Astrocyte (in vitro differentiated cells and primary cell): Measurements from ENCODE around the gene CACNA1H. TPM values are rescaled to one million over a fixed set of nuclear protein-coding genes. Genes with fewer than 3 reads are reported as not detected.

Experiments used
- DNase-seq: peaks from one replicate; pipeline ENCODE4 v3.0.0-alpha.2; 2010; ENCODE audit warnings: low read depth
- FAIRE-seq: peaks from 2 replicates; lab custom pipeline; 2011; peaks lifted over from hg19 to GRCh38; lab: Jason Lieb, UNC
- H2AFZ ChIP-seq: 2 replicates; pipeline ENCODE4 v1.6.0; 2012; ENCODE audit warnings: low read depth, low read length, inconsistent platforms
- H3K27ac ChIP-seq: 2 replicates; pipeline ENCODE4 v1.5.1; 2011; ENCODE audit warnings: low read depth, low read length, inconsistent platforms
- H3K27me3 ChIP-seq: 2 replicates; pipeline ENCODE4 v1.6.0; 2011; ENCODE audit warnings: low read length, inconsistent platforms; ENCODE audit not compliant: insufficient read depth
- H3K36me3 ChIP-seq: 2 replicates; pipeline ENCODE4 v1.5.1; 2011; ENCODE audit warnings: low read length, inconsistent platforms; ENCODE audit not compliant: insufficient read depth
- H3K4me1 ChIP-seq: 2 replicates; pipeline ENCODE4 v1.5.1; 2011; ENCODE audit warnings: low read length, inconsistent platforms; ENCODE audit not compliant: insufficient read depth
- H3K4me2 ChIP-seq: 2 replicates; pipeline ENCODE4 v1.6.0; 2012; ENCODE audit warnings: low read length, inconsistent platforms
- H3K4me3 ChIP-seq: 2 replicates; pipeline ENCODE4 v1.5.1; 2011; ENCODE audit warnings: low read depth, mild to moderate bottlenecking, low read length, inconsistent platforms; ENCODE audit not compliant: insufficient read depth
- H3K79me2 ChIP-seq: 2 replicates; pipeline ENCODE4 v1.6.0; 2012; ENCODE audit warnings: mild to moderate bottlenecking, low read length, inconsistent platforms; ENCODE audit not compliant: insufficient read depth
- H3K9ac ChIP-seq: 2 replicates; pipeline ENCODE4 v1.6.0; 2012; ENCODE audit warnings: mild to moderate bottlenecking, low read length, inconsistent platforms
- H3K9me3 ChIP-seq: 2 replicates; pipeline ENCODE4 v1.5.1; 2012; ENCODE audit warnings: low read depth, mild to moderate bottlenecking, low read length, inconsistent platforms; ENCODE audit not compliant: insufficient read depth
- H4K20me1 ChIP-seq: 2 replicates; pipeline ENCODE4 v1.6.0; 2012; ENCODE audit warnings: low read length, inconsistent platforms; ENCODE audit not compliant: insufficient read depth
- H3K27ac Mint-ChIP-seq: one replicate; pipeline ENCODE4 v1.8.0; 2021; ENCODE audit warnings: mild to moderate bottlenecking, mixed read lengths; ENCODE audit not compliant: unreplicated experiment
- H3K27me3 Mint-ChIP-seq: one replicate; pipeline ENCODE4 v1.8.0; 2021; ENCODE audit warnings: low read depth, mixed read lengths; ENCODE audit not compliant: unreplicated experiment
- H3K36me3 Mint-ChIP-seq: one replicate; pipeline ENCODE4 v1.8.0; 2021; ENCODE audit warnings: low read depth, mixed read lengths; ENCODE audit not compliant: unreplicated experiment
- H3K4me1 Mint-ChIP-seq: one replicate; pipeline ENCODE4 v1.8.0; 2021; ENCODE audit warnings: low read depth, mixed read lengths; ENCODE audit not compliant: unreplicated experiment
- H3K4me3 Mint-ChIP-seq: one replicate; pipeline ENCODE4 v1.8.0; 2021; ENCODE audit warnings: mild to moderate bottlenecking, moderate library complexity, mixed read lengths; ENCODE audit not compliant: unreplicated experiment
- H3K9me3 Mint-ChIP-seq: one replicate; pipeline ENCODE4 v1.8.0; 2021; ENCODE audit warnings: mild to moderate bottlenecking, mixed read lengths; ENCODE audit not compliant: unreplicated experiment
- EZH2 ChIP-seq: IDR thresholded peaks from 2 replicates; pipeline ENCODE4 v1.6.1; 2012; ENCODE audit warnings: mild to moderate bottlenecking, low read length, inconsistent platforms; ENCODE audit not compliant: insufficient read depth
- total RNA-seq: library from RNA; stranded (reverse); gene quantifications from 2 replicates; pipeline ENCODE4 v1.2.1, GENCODE V29; 2021
- TF ChIP-seq, protein P1 (sequence below): IDR thresholded peaks from 2 replicates; pipeline ENCODE4 v1.5.1; 2011; ENCODE audit warnings: low read depth, mild to moderate bottlenecking, inconsistent platforms, low read length, moderate library complexity; ENCODE audit not compliant: insufficient read depth

The CACNA1H gene
- total RNA-seq, 1 donor from 2014 or later: 21.7 TPM

DNA sequence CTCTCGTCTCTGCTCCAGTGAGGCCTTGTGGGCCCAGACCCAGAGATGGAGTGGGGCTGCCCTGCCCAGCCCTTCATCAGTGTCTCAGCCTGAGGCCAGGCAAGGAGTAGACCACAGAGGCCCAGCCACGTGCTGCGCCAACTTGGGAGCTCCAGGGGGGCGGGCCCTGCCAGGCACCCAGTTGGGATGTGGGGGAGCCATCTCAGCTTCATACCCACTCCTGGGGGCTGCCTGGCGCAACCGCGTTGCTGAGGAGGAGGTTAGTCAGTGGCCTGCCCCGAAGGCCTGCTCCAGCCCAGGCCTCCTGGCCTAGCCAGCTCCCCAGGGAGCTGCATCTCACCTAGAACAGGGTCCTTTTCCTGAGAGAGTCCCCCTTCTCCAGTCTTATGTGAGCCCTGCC is 60.3 kb downstream of the CACNA1H start:
- Histone ChIP-seq H3K4me3 (no peak overlapping the region), H3K36me3 (no peaks in the 10 kb centered on the region), H3K27ac (no peak overlapping the region), H3K79me2 (no peaks in the 10 kb centered on the region), H3K4me2 (no peak overlapping the region), H3K27me3 (no peaks in the 10 kb centered on the region), H3K9ac (no peak overlapping the region), H4K20me1 (no peaks in the 10 kb centered on the region), H3K4me1 (no peaks in the 10 kb centered on the region), H2AFZ (no peak overlapping the region), H3K9me3 (no peaks in the 10 kb centered on the region)
- Mint-ChIP-seq H3K27ac (no peak overlapping the region), H3K9me3 (no peaks in the 10 kb centered on the region), H3K36me3 (peaks cover 5% of the 10 kb centered on the region), H3K27me3 (peaks cover 3% of the 10 kb centered on the region), H3K4me3 (no peak overlapping the region), H3K4me1 (no peaks in the 10 kb centered on the region)
- no peak for TF ChIP-seq EZH2
- TF ChIP-seq, protein P1, sequence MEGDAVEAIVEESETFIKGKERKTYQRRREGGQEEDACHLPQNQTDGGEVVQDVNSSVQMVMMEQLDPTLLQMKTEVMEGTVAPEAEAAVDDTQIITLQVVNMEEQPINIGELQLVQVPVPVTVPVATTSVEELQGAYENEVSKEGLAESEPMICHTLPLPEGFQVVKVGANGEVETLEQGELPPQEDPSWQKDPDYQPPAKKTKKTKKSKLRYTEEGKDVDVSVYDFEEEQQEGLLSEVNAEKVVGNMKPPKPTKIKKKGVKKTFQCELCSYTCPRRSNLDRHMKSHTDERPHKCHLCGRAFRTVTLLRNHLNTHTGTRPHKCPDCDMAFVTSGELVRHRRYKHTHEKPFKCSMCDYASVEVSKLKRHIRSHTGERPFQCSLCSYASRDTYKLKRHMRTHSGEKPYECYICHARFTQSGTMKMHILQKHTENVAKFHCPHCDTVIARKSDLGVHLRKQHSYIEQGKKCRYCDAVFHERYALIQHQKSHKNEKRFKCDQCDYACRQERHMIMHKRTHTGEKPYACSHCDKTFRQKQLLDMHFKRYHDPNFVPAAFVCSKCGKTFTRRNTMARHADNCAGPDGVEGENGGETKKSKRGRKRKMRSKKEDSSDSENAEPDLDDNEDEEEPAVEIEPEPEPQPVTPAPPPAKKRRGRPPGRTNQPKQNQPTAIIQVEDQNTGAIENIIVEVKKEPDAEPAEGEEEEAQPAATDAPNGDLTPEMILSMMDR: no peak
- no peak for FAIRE-seq
- DNase-seq: no peak

DNA sequence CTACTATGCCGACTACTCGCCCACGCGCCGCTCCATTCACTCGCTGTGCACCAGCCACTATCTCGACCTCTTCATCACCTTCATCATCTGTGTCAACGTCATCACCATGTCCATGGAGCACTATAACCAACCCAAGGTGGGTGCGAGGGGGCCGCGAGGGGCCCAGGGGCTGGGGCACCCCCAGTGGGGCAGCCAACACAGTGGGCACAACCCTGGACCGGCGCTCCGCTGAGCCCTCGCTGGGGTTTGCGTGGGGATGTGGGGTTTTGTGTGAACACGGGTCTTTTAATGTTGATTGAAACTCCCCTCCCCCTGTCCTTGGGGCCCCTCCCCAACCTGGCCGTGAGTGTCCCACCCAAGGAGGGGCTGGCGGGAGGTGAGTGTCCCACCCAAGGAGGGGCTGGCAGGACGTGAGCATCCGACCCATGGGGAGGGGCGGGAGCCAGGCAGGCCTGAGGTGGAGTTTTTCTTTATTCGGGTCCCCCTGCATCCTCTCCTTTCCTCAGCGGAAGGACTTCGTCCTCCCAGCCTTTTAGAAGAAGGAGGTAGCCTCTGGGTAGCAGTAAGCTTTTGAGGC is 61.0 kb downstream of the CACNA1H start:
- Histone ChIP-seq H2AFZ (no peak overlapping the region), H3K4me2 (no peak overlapping the region), H3K9me3 (no peaks in the 10 kb centered on the region), H3K4me1 (no peaks in the 10 kb centered on the region), H3K27ac (no peak overlapping the region), H3K4me3 (no peak overlapping the region), H3K9ac (no peak overlapping the region), H3K79me2 (no peaks in the 10 kb centered on the region), H3K36me3 (no peaks in the 10 kb centered on the region), H4K20me1 (no peaks in the 10 kb centered on the region), H3K27me3 (no peaks in the 10 kb centered on the region)
- no peaks in the 10 kb centered on the region for H3K4me1 Mint-ChIP-seq
- TF ChIP-seq EZH2: no peak
- TF ChIP-seq, protein P1: no peak
- peaks cover 2% of the 10 kb centered on the region for H3K27me3 Mint-ChIP-seq
- no peak overlapping the region for H3K4me3 Mint-ChIP-seq
- DNase-seq (no peak), FAIRE-seq (no peak)
- H3K9me3 Mint-ChIP-seq: no peaks in the 10 kb centered on the region
- H3K36me3 Mint-ChIP-seq: peaks cover 3% of the 10 kb centered on the region
- no peak overlapping the region for H3K27ac Mint-ChIP-seq

DNA sequence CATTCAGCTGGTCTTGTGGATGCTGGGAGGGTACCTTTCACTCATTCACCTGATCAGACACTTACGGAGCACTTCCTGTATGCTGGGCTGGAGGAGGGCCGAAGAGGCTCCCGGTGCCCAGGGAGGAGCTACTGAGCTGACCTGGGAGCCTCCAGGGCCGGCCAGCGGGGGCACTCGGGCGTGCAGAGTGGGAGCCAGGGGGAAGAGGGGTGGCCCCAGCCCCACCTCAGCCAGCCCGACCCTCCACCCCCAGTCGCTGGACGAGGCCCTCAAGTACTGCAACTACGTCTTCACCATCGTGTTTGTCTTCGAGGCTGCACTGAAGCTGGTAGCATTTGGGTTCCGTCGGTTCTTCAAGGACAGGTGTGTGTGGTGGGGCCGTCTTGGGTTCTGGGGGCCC is 61.8 kb downstream of the CACNA1H start:
- Histone ChIP-seq H2AFZ (no peak overlapping the region), H3K4me2 (no peak overlapping the region), H3K9ac (no peak overlapping the region), H4K20me1 (no peaks in the 10 kb centered on the region), H3K79me2 (no peaks in the 10 kb centered on the region), H3K4me1 (no peaks in the 10 kb centered on the region), H3K9me3 (no peaks in the 10 kb centered on the region), H3K27ac (no peak overlapping the region), H3K27me3 (no peaks in the 10 kb centered on the region), H3K36me3 (no peaks in the 10 kb centered on the region), H3K4me3 (no peak overlapping the region)
- Mint-ChIP-seq H3K4me1 (no peaks in the 10 kb centered on the region), H3K27me3 (peaks cover 2% of the 10 kb centered on the region), H3K36me3 (peaks cover 2% of the 10 kb centered on the region), H3K4me3 (no peak overlapping the region), H3K27ac (no peak overlapping the region), H3K9me3 (no peaks in the 10 kb centered on the region)
- no peak for DNase-seq
- no peak for FAIRE-seq
- TF ChIP-seq, protein P1: no peak
- no peak for TF ChIP-seq EZH2
